IMR-90 (cell line): ENCODE results near the gene KLF12. TPM values are rescaled to one million over a fixed set of nuclear protein-coding genes. Genes with fewer than 3 reads are reported as not detected.

Source experiments
- ATAC-seq: fragments of 200-7000 bp; cut with Tn5 transposase; 2 replicates; pipeline ENCODE4 v1.9.1; 2020; ENCODE audit warnings: low read depth, mild to moderate bottlenecking, moderate library complexity
- BruUV-seq: library from RNA; stranded (reverse); fragments of 400-500 nt; replicated peaks from 2 replicates; lab custom pipeline; 2021; lab: Mats Ljungman, UMichigan
- CTCF ChIA-PET: fragments of 300-600 bp; formaldehyde crosslinking; extraction: SDS; loops from one replicate; lab custom pipeline; 2021; ENCODE audit warnings: antibody characterized with exemption; lab: Yijun Ruan, JAX
- POLR2A ChIA-PET: fragments of 300-600 bp; sonication (Branson Sonifier 250); formaldehyde crosslinking; loops from one replicate; lab custom pipeline; 2022; ENCODE audit warnings: antibody characterized with exemption; ENCODE audit not compliant: unreplicated experiment; lab: Charles Lee
- DNase-seq: peaks from one replicate; pipeline ENCODE4 v3.0.0; 2013
- H2AFZ ChIP-seq: replicated peaks from 2 replicates; pipeline ENCODE3; 2013; ENCODE audit warnings: low read length, mild to moderate bottlenecking; ENCODE audit not compliant: poor library complexity
- H2AK5ac ChIP-seq: 2 replicates; pipeline ENCODE4 v1.6.1; 2013; ENCODE audit warnings: low read depth, low read length, inconsistent platforms
- H2AK9ac ChIP-seq: replicated peaks from 2 replicates; pipeline ENCODE3; 2013; ENCODE audit warnings: mild to moderate bottlenecking, low read depth, low read length, moderate library complexity; ENCODE audit not compliant: poor library complexity
- H2BK120ac ChIP-seq: 2 replicates; pipeline ENCODE4 v1.6.1; 2013; ENCODE audit warnings: low read depth, low read length, inconsistent platforms
- H2BK15ac ChIP-seq: 3 replicates; pipeline ENCODE4 v1.6.1; 2013; ENCODE audit warnings: low read depth, low read length, inconsistent platforms
- H2BK20ac ChIP-seq: 2 replicates; pipeline ENCODE4 v1.6.1; 2013; ENCODE audit warnings: low read depth, mild to moderate bottlenecking, inconsistent platforms, low read length, moderate library complexity
- H2BK5ac ChIP-seq: 2 replicates; pipeline ENCODE4 v1.6.1; 2013; ENCODE audit warnings: mild to moderate bottlenecking, low read depth, low read length, inconsistent platforms; ENCODE audit not compliant: poor library complexity, severe bottlenecking
- H3K14ac ChIP-seq: replicated peaks from 2 replicates; pipeline ENCODE4 v1.6.1; 2013; ENCODE audit warnings: low read depth, low read length, inconsistent platforms
- H3K18ac ChIP-seq: 2 replicates; pipeline ENCODE4 v1.6.1; 2013; ENCODE audit warnings: low read depth, low read length, control low read depth
- H3K23ac ChIP-seq: 2 replicates; pipeline ENCODE4 v1.6.1; 2013; ENCODE audit warnings: low read depth, low read length, inconsistent platforms
- H3K27ac ChIP-seq: 2 replicates; pipeline ENCODE4 v1.5.1; 2013; ENCODE audit warnings: mild to moderate bottlenecking, control low read depth, low read length; ENCODE audit not compliant: insufficient read depth
- H3K27me3 ChIP-seq: 2 replicates; pipeline ENCODE4 v1.6.1; 2013; ENCODE audit warnings: low read length; ENCODE audit not compliant: control insufficient read depth, insufficient read depth
- H3K36me3 ChIP-seq: 2 replicates; pipeline ENCODE4 v1.6.1; 2013; ENCODE audit warnings: low read length, mixed read lengths; ENCODE audit not compliant: control insufficient read depth, insufficient read depth
- H3K4ac ChIP-seq: 2 replicates; pipeline ENCODE4 v1.6.1; 2013; ENCODE audit warnings: low read depth, low read length, inconsistent platforms
- H3K4me1 ChIP-seq: 2 replicates; pipeline ENCODE4 v1.6.1; 2013; ENCODE audit warnings: low read length, mixed read lengths; ENCODE audit not compliant: control insufficient read depth, insufficient read depth
- H3K4me2 ChIP-seq: 2 replicates; pipeline ENCODE4 v1.6.1; 2013; ENCODE audit warnings: low read depth, mild to moderate bottlenecking, control low read depth, low read length, moderate library complexity
- H3K4me3 ChIP-seq: 2 replicates; pipeline ENCODE4 v1.5.1; 2013; ENCODE audit warnings: low read depth, mild to moderate bottlenecking, control low read depth, low read length, moderate library complexity; ENCODE audit not compliant: insufficient read depth
- H3K56ac ChIP-seq: 2 replicates; pipeline ENCODE4 v1.6.1; 2013; ENCODE audit warnings: low read length, inconsistent platforms; ENCODE audit not compliant: insufficient read depth; ENCODE audit errors: extremely low read depth
- H3K79me1 ChIP-seq, 2 experiments: 2 replicates each; pipeline ENCODE4 v1.6.1; 2013; ENCODE audit warnings: low read length in 2 of 2, inconsistent platforms in 1 of 2, low read depth in 1 of 2
- H3K9ac ChIP-seq: 2 replicates; pipeline ENCODE4 v1.6.1; 2013; ENCODE audit warnings: low read depth, low read length, control low read depth
- H3K9me1 ChIP-seq: 2 replicates; pipeline ENCODE4 v1.6.1; 2013; ENCODE audit warnings: low read length, inconsistent platforms; ENCODE audit not compliant: insufficient read depth
- H3K9me3 ChIP-seq: 2 replicates; pipeline ENCODE4 v1.6.1; 2013; ENCODE audit warnings: low read length; ENCODE audit not compliant: control insufficient read depth, insufficient read depth
- H4K20me1 ChIP-seq: 2 replicates; pipeline ENCODE4 v1.6.1; 2013; ENCODE audit warnings: low read length, inconsistent platforms; ENCODE audit not compliant: insufficient read depth
- H4K5ac ChIP-seq: 2 replicates; pipeline ENCODE4 v1.6.1; 2013; ENCODE audit warnings: mild to moderate bottlenecking, low read depth, low read length, control low read depth
- H4K8ac ChIP-seq, 2 experiments: 2 replicates each; pipeline ENCODE4 v1.6.1; 2013; ENCODE audit warnings: low read depth in 2 of 2, low read length in 2 of 2, control low read depth in 1 of 2, inconsistent platforms in 1 of 2
- H4K91ac ChIP-seq: 2 replicates; pipeline ENCODE4 v1.6.1; 2013; ENCODE audit warnings: low read depth, low read length, inconsistent platforms; ENCODE audit not compliant: insufficient read depth
- CEBPB ChIP-seq: IDR thresholded peaks from 2 replicates; pipeline ENCODE4 v1.6.1; 2012; ENCODE audit warnings: low read depth, low read length, improper control_type of control experiment
- MAFK ChIP-seq: IDR thresholded peaks from 2 replicates; pipeline ENCODE4 v1.6.1; 2012; ENCODE audit warnings: low read depth, low read length, improper control_type of control experiment
- MAZ ChIP-seq: IDR thresholded peaks from 2 replicates; pipeline ENCODE4 v1.6.1; 2012; ENCODE audit warnings: low read depth, mild to moderate bottlenecking, low read length, improper control_type of control experiment, moderate library complexity, borderline replicate concordance
- MXI1 ChIP-seq: IDR thresholded peaks from 2 replicates; pipeline ENCODE4 v1.6.1; 2012; ENCODE audit warnings: low read depth, mild to moderate bottlenecking, low read length, moderate library complexity, borderline replicate concordance
- NFE2L2 ChIP-seq: fragments of 150-350 bp; IDR thresholded peaks from 2 replicates; pipeline ENCODE4 v1.6.1; 2016; ENCODE audit warnings: low read depth, mild to moderate bottlenecking, low read length
- POLR2A ChIP-seq: IDR thresholded peaks from 2 replicates; pipeline ENCODE4 v1.6.1; 2012; ENCODE audit warnings: mild to moderate bottlenecking, low read depth, low read length
- RCOR1 ChIP-seq: IDR thresholded peaks from 2 replicates; pipeline ENCODE4 v1.6.1; 2012; ENCODE audit warnings: mild to moderate bottlenecking, low read length, improper control_type of control experiment; ENCODE audit not compliant: insufficient replicate concordance
- RFX5 ChIP-seq: IDR thresholded peaks from 2 replicates; pipeline ENCODE4 v1.8.0; 2012; ENCODE audit warnings: low read depth, mild to moderate bottlenecking, low read length, moderate library complexity
- SMC3 ChIP-seq: fragments of 150-350 bp; IDR thresholded peaks from 2 replicates; pipeline ENCODE4 v1.6.1; 2016; ENCODE audit warnings: low read depth, mild to moderate bottlenecking, antibody characterized with exemption, low read length, moderate library complexity
- WGBS, 2 experiments: methylation state at CpG; one replicate each; pipeline versions ENCODE4 v1.1.5 to v1.1.7; 2013; ENCODE audit warnings: missing lambda C conversion rate in 2 of 2; ENCODE audit not compliant: insufficient read length in 1 of 2; ENCODE audit errors: extremely low coverage in 2 of 2; 5-methylcytosine and 5-hydroxymethylcytosine counted together
- dilution Hi-C: fragments of 300-500 bp; cut with HindIII; formaldehyde crosslinking; loops from one replicate; pipeline ENCODE4 v1.14.3; 2018; ENCODE audit warnings: low sequenced_read_pairs; ENCODE audit not compliant: unreplicated experiment
- in situ Hi-C: fragments of 300-500 bp; cut with MboI; formaldehyde crosslinking; loops from 3 replicates; pipeline ENCODE4 v1.14.3; 2019; ENCODE audit warnings: low sequenced_read_pairs, inconsistent platforms, mixed read lengths
- intact Hi-C: fragments of 100-400 bp; cut with micrococcal nuclease; formaldehyde crosslinking; loops from 2 replicates; pipeline ENCODE4 v1.10.0; 2022
- polyA plus RNA-seq, 3 experiments: library from polyadenylated mRNA; depleted of rRNA; stranded (reverse); fragments of >200 nt; gene quantifications; 2 replicates each; pipeline ENCODE4 v1.2.3, GENCODE V29; 2012; ENCODE audit warnings: low replicate concordance in 1 of 3
- total RNA-seq: library from RNA; depleted of rRNA; stranded (reverse); fragments of >200 nt; gene quantifications from 2 replicates; pipeline ENCODE4 v1.2.3, GENCODE V29; 2012
- TF ChIP-seq, protein P1 (sequence below): fragments of 150-350 bp; IDR thresholded peaks from 2 replicates; pipeline ENCODE4 v1.6.1; 2016; ENCODE audit warnings: low read depth, mild to moderate bottlenecking, low read length, moderate library complexity, borderline replicate concordance
- TF ChIP-seq, protein P2 (sequence below): conservative IDR thresholded peaks from 2 replicates; pipeline ENCODE4 v1.5.1; 2012; ENCODE audit warnings: mild to moderate bottlenecking, low read depth, low read length, improper control_type of control experiment
- TF ChIP-seq, protein P3 (sequence below): fragments of 150-350 bp; IDR thresholded peaks from 2 replicates; pipeline ENCODE4 v1.6.1; 2017; ENCODE audit warnings: mild to moderate bottlenecking, antibody characterized with exemption, low read length, low read depth

The KLF12 gene
- total and polyA plus RNA-seq, 2 of the 4 experiments (the other 2 are of a cell fraction) = 8.8 to 44.8 TPM

DNA sequence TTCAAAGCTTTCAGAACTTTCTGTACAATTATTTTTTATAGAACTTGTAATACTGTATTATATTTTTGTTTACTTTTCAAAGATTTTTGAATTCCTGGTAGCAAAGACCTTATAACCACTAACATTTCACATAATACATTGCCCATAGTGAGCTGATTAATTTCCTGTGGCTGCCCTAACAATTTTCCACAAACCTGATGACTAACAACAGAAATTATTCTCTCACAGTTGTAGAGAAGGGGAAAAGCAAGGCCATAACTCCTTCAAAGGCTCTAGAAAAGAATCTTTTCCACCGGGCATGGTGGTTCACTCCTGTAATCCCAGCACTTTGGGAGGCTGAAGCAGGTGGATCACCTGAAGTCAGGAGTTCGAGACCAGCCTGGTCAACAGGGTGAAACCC is 19.1 kb downstream of the KLF12 start:
- H3K4me3 ChIP-seq = no peak overlapping the region
- H3K27me3 ChIP-seq = no peaks in the 10 kb centered on the region
- no peak overlapping the region for H3K56ac ChIP-seq
- intact Hi-C loops = no loop called here
- no peak overlapping the region for H2AK9ac ChIP-seq
- TF ChIP-seq, protein P1, sequence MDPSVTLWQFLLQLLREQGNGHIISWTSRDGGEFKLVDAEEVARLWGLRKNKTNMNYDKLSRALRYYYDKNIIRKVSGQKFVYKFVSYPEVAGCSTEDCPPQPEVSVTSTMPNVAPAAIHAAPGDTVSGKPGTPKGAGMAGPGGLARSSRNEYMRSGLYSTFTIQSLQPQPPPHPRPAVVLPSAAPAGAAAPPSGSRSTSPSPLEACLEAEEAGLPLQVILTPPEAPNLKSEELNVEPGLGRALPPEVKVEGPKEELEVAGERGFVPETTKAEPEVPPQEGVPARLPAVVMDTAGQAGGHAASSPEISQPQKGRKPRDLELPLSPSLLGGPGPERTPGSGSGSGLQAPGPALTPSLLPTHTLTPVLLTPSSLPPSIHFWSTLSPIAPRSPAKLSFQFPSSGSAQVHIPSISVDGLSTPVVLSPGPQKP = no peak
- TF ChIP-seq MAFK = no peak
- TF ChIP-seq SMC3 = no peak
- TF ChIP-seq, protein P2, sequence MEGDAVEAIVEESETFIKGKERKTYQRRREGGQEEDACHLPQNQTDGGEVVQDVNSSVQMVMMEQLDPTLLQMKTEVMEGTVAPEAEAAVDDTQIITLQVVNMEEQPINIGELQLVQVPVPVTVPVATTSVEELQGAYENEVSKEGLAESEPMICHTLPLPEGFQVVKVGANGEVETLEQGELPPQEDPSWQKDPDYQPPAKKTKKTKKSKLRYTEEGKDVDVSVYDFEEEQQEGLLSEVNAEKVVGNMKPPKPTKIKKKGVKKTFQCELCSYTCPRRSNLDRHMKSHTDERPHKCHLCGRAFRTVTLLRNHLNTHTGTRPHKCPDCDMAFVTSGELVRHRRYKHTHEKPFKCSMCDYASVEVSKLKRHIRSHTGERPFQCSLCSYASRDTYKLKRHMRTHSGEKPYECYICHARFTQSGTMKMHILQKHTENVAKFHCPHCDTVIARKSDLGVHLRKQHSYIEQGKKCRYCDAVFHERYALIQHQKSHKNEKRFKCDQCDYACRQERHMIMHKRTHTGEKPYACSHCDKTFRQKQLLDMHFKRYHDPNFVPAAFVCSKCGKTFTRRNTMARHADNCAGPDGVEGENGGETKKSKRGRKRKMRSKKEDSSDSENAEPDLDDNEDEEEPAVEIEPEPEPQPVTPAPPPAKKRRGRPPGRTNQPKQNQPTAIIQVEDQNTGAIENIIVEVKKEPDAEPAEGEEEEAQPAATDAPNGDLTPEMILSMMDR = no peak
- no peak for TF ChIP-seq RCOR1
- TF ChIP-seq MXI1 = no peak
- TF ChIP-seq RFX5 = no peak
- TF ChIP-seq CEBPB = no peak
- no peak for TF ChIP-seq POLR2A
- TF ChIP-seq MAZ = no peak
- TF ChIP-seq NFE2L2 = no peak
- TF ChIP-seq, protein P3, sequence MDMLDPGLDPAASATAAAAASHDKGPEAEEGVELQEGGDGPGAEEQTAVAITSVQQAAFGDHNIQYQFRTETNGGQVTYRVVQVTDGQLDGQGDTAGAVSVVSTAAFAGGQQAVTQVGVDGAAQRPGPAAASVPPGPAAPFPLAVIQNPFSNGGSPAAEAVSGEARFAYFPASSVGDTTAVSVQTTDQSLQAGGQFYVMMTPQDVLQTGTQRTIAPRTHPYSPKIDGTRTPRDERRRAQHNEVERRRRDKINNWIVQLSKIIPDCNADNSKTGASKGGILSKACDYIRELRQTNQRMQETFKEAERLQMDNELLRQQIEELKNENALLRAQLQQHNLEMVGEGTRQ = no peak
- dilution Hi-C loops = no loop called here
- no peak overlapping the region for H4K8ac ChIP-seq
- H2BK120ac ChIP-seq = no peak overlapping the region
- no peak overlapping the region for H3K18ac ChIP-seq
- H3K4me1 ChIP-seq = peaks cover 6% of the 10 kb centered on the region; the same call in 1 of the 2 replicates
- ATAC-seq (peak; percentile 76), DNase-seq (peak; percentile 78)
- H3K27ac ChIP-seq = peak overlapping the region; percentile 50; the same call in 1 of the 2 replicates
- no TSS peak for BruUV-seq
- ChIA-PET CTCF (interaction anchor here (1.0 kb wide), 1 partner anchor 169 kb away, joined by 3 read pairs; no protein-coding TSS in a partner anchor), POLR2A (no interaction called here)
- peaks cover 11% of the 10 kb centered on the region for H3K9me3 ChIP-seq
- H3K9ac ChIP-seq = no peak overlapping the region
- no peak overlapping the region; the same call in 1 of the 2 replicates for H3K14ac ChIP-seq
- H3K79me1 ChIP-seq = peaks cover 22 to 54% of the 10 kb centered on the region in 2 experiments
- H2BK5ac ChIP-seq = peak overlapping the region; percentile 83
- peaks cover 15% of the 10 kb centered on the region; the same call in 1 of the 2 replicates for H4K20me1 ChIP-seq
- H2AFZ ChIP-seq = no peak overlapping the region
- no peak overlapping the region for H4K91ac ChIP-seq
- H2BK20ac ChIP-seq = 0 out of 2 replicates have a peak overlapping the region, but pooled peaks have one; percentile 30
- no peak overlapping the region for H3K23ac ChIP-seq
- H3K4me2 ChIP-seq = no peak overlapping the region
- H2BK15ac ChIP-seq = peak overlapping the region; percentile 29; the same call in 1 of the 3 replicates
- no CpG with 5 or more reads among the region's 2 CpGs for WGBS, 2 experiments
- in situ Hi-C loops = no loop called here
- 0 out of 2 replicates have a peak, but pooled peaks cover 1% of the 10 kb centered on the region for H3K36me3 ChIP-seq
- no peak overlapping the region for H3K4ac ChIP-seq
- H2AK5ac ChIP-seq = no peak overlapping the region; the same call in 1 of the 2 replicates
- no peak overlapping the region for H4K5ac ChIP-seq
- H3K9me1 ChIP-seq = no peaks in the 10 kb centered on the region
